ENCODE data around the gene TAGLN.

TAGLN gene

DNA sequence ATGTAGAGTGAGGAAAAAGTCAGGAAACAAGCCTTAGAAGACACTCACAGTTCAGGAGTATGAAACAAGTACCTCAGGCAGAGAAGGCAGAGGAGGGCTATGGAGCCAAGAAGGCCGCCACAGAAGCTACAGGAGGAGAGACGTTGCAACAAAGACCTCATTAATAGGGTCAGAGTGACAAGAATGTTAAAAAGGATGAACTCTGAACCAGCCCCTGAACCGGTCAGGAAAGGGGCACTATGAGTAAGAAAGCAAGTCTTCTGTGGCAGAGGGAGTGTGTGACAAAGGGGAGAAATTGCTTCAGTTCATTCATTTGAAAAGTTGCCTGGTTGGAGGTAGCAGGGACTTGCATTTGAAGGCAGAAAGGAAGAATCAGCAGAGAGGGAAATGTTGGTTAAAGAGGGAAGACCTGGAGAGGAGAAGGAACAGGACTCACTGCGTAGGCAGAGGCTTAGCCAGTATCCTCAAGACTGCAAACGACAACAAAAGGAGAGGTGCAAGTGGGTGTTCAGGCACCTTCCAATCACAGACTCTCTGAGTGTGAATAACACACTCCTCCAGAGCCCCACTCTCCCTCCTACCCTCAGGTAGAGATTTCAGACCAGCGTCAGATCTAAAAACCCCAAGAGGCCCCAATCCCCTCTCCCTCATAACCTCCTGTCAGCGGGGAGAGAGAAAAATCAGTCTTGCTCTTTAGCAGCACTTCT is 15.4 kb downstream of the TAGLN start:
- DNase-seq (ENCODE audit: low read depth in 2 of 2): no peak

DNA sequence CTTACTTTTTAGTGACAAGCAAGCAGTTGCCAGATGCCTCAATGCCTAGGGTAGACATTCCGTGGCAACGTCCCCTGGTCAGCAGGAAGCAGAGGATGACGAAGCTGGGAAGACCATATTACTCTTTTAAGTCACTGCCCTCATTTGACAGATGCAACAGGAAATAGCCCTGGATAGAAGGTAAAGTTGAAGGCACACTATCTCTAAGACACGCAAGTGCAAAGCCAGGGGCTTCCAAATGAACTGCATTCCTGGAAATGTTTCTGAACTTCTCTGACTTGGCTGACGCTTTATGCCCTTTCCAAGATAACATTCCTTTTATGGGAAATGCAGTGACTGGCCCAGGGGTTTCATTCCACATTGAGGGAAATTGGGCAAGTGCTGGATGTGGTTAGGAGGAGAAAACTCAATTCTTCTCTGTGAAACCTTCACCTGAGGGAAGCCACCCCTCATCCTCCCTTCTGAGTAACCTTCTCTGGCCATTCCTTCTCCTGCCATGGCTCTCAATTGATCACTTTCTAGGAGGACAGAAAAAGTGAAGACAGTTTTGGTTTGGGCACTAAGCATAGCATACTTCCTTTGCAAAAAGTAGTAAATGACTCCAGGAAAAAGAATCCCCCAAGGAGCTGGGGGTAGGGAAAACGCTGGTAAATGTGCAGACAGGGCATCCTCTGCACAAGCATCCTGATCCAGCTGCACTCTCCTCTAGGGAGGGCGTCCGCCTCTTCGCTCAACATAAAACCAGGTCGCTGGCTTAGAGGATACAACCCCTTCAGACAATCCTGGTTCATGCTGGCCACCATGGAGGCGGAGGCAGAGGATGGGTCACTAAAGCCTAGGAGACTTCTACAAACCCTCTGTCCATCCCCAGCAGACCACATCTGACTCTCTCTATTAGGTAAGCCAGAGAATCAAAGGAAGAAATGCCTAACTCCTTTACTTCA is 18.2 kb downstream of the TAGLN start:
- DNase-seq (ENCODE audit: low read depth in 2 of 2): no peak

DNA sequence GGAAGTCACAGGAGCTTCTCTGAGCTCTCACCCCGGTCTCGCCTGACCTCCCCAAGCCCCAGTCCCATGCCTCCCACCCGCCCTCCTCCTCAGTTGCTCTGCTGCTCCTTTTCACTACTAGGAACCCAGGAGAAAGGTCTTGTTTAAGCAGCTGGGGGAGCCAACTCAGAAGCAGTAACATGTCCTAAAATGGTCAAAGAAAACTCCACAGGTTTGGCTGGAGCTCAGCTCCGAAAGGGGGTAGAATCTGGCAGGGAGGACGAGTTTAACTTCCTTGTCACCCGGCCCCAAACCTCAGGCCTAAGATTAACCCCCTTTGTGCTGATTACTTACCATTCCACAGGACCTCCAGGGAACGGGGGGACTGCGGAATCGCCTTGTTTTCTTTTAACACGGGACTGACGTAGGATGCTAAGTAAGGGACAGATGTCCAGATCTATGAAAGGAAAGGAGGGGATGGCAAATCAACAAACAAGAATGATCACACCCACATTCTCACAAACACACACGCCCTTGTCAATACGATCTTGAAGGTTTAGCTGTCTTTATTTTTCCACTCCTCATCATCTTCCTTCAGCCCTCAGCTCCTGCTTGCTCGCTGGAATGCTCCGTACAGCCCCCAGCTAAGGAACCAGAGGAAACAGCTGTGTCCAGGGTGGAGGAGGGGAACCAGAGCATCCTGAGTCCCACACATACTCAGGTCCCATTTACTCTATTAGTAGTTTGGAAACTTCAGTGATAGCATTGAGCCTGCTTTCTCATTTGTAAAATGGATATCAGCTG is 19.2 kb downstream of the TAGLN start:
- no peak for DNase-seq (ENCODE audit: low read depth in 2 of 2)

DNA sequence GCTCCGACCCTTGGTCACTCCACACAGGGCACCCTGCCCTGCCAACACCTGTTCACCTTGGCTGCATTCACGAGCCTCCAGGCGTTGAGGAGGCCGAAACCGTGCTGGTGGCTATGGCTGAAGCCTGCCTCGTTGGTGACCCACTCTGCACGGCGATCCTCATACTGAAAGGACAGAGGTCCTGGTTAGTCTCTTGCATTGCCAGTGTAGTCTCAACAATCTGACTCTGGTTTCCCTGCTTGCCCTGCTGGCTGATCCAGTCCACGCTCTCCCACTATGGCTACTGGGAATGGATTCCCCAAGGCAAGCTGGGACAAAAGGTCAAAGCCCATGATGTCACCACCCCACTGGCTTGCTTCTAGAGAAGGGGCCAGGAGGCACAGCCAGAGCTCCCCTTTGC is 19.8 kb downstream of the TAGLN start:
- DNase-seq (ENCODE audit: low read depth in 2 of 2): no peak

DNA sequence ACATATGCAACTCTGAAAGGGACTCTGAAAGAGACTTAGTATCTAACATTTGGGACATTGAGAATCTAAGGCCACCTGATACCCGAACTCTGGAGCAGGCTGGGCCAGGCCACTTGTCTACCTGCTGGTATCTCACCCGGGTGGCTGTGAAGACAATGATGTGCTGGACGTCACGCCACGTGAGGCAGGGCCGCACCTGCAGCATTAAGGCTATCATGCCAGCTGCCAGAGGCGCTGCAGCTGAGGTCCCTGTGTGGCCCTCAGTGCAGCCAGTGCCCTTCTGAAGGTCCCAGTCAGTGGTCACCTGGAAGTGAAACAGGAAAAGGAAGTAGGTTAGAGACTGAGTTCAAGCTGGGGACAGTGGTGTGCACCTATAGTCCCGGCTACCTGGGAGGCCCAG is 20.3 kb downstream of the TAGLN start:
- no peak for DNase-seq (ENCODE audit: low read depth in 2 of 2)

DNA sequence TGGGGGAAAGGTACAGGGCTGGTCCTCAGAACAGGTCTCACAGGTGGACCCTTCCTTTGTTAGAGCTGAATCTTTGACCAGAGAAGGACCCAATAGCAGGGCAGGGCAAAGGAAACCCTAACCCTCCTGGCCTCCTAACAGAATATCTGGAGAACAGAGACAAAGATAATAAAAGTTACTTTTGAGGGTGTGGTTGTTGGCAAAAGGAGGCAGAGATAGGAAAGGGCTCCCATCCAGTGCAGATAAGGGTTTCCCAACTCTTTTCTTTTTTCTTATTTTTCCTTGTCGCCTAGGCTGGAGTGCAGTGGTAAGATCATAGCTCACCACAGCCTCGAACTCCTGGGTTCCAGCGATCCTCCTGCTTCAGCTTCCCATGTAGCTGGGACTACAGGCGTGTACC is 20.8 kb downstream of the TAGLN start:
- no peak for DNase-seq (ENCODE audit: low read depth in 2 of 2)

DNA sequence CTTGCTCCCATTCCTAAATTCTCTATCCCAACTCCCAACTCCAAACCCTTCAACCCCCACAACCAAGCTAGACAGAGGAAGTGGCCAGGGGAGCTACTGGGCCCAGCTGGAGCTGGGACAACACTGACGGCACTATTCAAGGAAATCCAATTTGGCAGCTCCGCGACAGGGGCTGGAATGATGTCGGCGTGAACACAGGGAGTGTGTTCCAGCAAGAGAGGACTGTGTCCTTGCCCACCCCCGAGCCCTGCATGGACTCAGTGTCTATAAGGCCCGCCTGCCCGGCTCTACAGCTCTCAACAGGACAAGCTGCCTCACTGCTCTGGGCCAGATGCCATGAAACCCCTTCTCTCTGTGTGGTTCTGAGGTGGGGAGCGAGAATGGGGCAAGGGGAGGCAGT is 21.4 kb downstream of the TAGLN start:
- no peak for DNase-seq (ENCODE audit: low read depth in 2 of 2)

DNA sequence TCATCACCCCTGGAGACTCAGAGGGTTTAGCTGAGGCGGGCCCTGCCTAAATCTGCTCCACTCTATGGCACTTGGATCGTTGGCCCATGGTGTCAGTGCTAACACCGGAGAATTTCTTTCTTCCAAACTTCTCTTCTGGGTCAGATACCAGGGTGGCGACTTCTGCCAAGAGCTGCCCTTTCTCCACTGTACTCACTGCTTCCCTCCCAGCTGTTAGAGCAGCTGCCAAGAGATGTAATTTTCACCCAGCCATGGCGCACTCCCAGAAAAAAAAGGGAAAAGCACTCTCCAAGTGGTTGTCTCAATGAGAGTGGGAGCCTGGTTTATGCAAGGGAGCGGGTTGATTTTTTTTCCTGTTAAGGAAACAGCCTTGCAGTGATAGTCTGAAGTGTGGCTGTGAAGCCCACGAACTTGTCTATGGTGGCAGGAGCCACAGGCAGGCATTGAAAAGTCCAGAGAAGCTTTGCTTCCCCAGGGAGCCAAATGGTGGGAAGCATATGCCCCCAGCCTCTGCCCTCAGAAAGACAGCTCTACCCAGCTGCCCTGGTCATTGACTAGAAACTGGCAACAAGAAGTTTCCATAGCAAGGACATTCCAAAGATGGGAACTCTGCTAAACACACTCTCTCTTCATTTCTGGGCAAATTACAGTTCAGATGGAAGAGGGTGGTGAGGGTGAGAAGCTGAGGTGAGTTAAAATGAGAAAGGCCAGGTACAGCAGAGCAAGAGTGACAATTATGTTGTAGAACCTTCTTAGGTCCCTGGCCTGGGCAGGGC is 22.0 kb downstream of the TAGLN start:
- DNase-seq (ENCODE audit: low read depth in 2 of 2): no peak

DNA sequence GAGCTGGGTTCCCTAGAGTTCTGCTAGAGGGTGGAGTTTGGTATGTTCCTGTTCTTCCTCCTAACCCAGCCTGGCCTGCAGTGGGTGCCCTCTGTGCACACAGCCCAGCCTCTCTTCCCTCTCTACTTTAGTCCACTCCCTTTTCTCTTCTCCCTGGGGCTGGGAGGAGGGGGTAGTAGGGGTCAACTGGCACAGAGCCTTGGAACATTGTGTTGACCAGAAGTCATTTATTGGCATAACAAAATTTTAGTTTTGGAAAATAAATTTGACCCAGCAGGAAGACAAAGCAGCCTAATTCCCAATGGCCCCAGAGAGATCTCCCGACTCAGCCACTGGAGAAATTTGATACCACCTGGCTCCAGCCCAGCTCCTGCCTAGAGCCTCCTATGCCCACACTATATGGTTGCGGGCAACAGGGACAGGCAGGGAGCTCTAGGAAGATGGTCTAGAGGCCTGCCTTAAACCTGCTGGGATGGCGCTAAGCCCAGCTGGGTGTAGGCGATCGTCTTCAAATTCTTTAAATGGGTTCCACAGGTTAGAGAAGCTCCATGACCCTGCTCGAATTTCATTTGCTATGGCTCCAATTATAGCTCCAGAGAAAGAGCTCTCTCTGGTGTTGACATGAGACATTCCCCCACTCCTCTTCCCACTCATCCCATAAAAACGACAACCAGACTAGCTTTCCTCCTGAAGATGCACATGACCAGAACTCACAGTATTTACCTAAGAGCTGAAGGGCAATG is 22.8 kb downstream of the TAGLN start:
- DNase-seq (ENCODE audit: low read depth in 2 of 2): no peak

DNA sequence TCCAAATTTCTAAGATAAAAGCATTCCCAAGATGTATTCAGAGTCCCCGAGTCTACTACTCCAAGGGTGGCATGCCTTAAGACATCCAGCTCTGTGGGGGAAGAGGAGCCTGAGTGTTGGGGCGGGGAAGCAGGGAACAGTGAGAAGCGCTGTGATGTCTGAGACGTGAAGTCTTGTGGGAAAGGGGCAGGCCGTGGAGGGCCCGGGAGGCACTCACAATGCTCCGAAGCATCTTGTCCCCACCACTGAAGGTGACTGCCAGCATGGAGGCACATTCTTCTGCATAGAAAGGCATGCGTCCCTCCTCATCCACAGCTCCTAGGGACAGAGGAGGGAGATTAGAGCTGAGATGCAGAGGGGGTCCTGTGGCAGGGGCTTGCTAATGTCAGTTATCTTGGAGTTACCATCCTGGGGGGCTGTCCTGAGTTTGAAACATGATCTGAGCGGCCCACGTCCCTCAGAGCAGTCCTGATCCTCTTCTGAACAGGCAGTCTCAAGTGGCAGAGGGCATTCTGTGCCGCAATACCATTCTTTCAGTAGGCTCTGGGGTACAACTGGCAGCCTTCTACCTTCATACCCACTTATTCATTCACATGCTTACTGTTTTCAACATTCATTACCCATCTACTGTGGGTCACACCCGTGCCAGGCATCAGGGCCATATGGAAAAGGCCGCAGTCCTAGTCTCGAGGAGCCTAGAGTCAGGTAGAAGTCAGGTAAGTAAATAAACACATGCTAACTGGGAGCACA is 24.0 kb downstream of the TAGLN start:
- no peak for DNase-seq (ENCODE audit: low read depth in 2 of 2)

DNA sequence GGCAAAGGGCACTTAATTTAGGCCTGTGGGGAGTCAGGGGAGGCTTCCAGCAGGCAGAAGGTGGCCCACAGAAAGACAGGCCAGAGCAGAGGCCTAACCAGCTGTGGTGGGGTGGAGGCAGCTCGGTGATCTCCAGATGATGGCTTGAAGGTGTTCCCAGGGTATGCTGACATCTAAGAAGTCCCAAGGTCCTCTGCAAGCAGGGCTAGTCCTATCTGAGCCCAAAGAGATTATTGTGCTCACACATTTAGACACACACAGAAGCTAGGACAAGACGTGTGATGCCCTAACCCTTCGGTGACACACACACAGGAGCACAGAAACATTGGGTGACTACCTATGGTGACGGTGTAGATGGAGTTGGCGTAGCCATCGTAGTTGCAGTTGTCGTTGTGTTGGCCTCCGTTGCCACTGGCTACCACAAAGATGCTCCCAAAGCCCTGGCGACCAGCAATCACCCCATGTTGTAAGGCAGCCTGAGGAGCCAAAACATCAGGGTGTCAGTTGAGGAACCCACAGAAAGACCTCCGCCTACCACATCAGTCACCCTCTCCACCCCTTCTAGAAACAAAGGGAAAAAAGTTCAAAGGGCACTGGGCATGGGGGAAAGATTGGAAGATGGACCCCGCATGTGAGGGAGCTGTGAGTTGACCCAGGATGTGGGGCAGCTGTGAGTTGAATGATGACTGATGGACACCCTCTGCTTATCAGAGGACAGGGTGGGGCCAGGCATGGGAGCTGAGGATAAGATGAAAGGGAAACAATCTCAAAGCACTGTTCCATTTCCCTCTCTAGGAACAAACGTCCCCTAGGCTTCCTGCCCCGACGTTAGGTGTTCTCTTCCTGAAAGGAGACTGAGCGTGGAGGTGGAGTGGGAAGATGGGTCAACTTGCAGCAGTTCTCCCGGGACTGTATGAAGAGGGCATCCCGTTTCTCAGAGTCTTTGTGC is 24.8 kb downstream of the TAGLN start:
- DNase-seq (ENCODE audit: low read depth in 2 of 2): no peak

DNA sequence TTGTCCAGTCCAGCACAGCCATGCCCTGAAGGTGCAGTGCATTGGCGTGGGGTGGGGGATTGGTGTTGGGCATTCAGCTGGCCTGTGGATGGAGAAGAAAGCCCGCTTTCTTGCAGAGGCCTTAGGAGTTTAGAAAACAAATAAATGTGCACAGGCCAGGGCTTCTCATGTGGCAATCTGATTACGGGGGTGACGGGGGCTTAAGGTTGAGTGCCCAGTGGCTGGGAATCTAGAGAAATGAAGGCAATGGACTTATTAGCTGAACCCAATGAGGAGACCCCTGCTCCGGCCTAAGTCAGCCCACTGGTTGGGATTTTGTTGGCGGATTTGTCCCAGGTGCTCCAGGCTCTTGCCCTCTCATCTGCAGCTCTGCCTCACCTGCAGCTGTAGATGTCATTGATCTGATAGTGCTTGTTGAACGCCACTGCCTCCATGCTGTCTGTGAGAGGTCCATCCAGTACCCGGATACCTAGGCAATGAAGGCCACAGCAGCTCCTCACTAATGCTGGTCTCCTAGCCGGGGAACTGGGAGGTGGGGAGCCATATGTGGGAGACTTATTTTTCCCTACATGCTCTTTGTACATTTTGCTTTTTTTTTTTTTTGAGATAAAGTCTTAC is 26.5 kb downstream of the TAGLN start:
- DNase-seq (ENCODE audit: low read depth in 2 of 2): no peak

DNA sequence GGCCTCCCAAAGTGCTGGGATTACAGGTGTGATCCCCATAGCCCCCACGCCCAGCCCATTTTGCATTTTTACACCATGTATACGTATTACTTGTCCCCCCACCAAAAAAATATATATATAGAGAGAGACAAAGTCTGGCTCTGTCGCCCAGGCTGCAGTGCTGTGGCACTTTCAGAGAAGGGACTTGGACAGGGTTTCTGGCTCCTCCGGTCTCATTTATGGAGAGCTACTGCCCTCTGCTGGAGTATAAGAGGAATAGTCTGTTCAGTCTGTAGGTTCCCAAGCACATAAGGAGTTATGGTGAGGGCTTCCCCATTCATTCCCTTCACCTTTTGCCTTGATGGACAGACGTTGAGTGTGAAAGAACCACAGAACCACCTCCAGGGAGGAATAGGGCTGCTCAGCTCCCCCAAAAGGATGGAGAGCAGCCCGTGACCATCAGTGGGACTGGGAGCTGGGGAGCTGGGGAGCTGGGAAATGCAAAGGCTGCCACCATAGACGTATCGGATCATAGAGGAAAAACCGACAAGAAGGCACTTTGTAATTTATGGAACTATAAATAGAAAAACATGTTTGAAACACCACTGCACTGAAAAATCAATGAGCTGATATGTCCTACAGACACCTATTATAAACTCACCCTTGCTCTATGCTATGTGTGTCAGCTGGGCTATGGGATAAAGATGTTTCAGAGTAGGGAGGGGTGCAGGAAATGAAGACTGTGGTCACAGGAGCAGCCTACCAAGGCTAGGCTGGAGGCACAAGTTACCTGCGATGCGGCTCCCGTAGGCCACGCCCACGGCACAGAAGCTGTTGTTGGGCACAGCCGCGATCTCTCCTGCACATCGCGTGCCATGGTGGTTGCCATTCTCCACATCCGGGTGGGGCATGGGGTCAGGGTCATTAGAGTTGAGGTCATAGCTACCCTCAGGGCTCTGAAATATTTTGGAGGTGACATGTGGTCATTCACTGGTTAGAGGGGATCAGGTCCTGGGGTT is 27.5 kb downstream of the TAGLN start:
- no peak for DNase-seq (ENCODE audit: low read depth in 2 of 2)

DNA sequence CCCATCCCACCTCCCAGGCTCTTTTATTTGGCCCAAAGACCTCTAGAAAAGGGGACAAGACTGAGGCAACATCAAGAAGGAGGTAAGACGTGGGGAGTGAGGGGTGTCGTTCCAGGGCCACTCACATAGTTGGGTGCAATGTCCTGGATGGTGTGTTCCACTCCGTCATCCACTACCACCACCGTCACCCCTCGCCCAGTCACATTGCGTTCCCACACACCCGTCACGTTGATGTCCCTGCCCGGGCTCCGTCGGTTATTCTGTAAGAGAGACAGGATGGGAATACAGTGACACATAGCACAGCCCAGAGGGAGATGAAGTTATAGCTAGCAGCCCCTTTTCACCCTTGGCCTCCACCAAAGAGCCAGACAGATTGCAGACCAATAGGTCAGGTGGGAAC is 28.9 kb downstream of the TAGLN start:
- DNase-seq (ENCODE audit: low read depth in 2 of 2): no peak

DNA sequence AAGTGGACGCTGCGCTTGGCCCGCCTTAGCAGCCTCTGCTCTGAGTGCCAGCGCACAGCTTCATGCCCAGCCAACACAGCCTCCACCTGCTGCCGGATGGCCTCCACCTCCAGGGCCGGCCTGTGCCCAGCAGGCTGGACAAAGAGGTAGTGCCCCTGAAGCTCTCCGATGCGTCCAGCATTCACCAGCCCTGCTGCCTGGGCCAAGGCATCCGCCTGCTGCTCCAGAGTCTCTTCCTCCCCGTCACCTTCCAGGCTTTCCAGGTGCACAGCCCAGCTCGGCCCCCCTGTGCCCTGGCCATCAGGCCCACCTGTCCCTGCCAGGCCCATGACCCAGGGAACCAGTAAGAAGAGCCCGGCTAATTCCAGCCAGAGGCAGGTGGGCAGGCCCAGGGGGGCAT is 30.2 kb downstream of the TAGLN start:
- DNase-seq (ENCODE audit: low read depth in 2 of 2): no peak

DNA sequence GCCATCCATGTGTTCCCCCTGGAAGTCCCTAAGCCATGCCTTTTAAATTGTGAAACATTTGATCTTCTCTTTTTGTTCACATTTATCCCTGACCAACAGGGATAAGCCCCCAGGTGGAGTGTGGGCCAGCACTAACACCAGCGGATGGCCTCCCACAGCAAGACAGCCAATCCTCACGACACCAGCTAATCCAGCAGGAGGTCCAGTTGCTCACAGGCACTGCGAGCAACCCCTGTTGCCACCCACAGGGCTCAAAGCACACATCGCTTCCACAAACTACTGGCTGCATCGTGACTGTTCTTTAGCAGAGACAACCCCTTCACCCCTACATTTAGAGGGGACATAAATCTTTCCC is 30.7 kb downstream of the TAGLN start:
- DNase-seq (ENCODE audit: low read depth in 2 of 2): no peak

DNA sequence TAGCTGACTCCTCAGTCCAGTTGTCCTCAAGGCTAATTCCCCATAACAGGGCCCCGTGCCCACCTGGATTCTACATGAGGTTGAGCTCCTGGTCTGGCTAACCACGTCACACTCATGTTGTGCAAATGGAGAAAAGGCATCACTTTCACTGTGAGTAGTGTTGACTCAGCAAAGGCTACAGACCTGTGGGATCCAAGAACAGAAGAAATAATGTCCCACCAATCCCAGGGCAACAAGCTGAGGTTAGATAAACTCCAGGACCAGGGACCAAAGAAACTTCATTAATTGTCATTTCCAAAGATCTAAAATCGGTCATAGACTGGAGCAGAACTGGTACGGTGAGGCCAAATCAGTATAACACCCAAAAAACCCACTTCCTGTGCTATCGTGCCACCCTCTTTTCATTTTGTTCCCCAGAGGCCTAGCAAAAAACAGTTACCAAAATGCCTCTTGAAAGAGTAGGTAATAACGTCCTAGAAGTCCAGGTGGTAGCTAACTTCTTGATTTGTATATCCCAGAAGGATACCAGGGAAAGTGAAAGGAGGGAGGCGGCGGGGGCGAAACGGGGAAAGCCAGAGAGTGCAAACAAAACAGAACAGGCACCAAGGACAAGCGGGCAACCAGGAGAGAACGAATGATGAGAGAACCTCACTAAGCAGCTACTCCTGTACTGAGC is 31.3 kb downstream of the TAGLN start:
- peak; percentile 31 to 39 for DNase-seq (ENCODE audit: low read depth in 2 of 2)

Data from stimulated activated CD8-positive, alpha-beta memory T cell treated with anti-CD3 and anti-CD28 coated beads, Interleukin-15, amount 100 ng/mL, for 48 hours (primary cell).